GM19025 (cell line): Measurements from ENCODE around the gene ERVMER34-1.

Experiments used
- ATAC-seq: cut with Tn5 transposase; IDR thresholded peaks from one replicate; pipeline ENCODE4 v1.9.1; 2021; ENCODE audit warnings: mild to moderate bottlenecking, low read depth, moderate library complexity; ENCODE audit not compliant: unreplicated experiment

ERVMER34-1 gene

GRCh38 chr4:52750819-52751486, at the start of gene ERVMER34-1:
ERVMER34-1 (minus strand) TSS chr4:52751425; CDS start chr4:52745520, 5,905 bp downstream.
- no peak for ATAC-seq

- ATAC-seq, result no peak
Measured at GRCh38 chr4:52799813-52800212, 48.6 kb upstream of the ERVMER34-1 start.

- no peak for ATAC-seq
Measured at GRCh38 chr4:52795533-52795932, 44.3 kb upstream of the ERVMER34-1 start.

- no peak for ATAC-seq
Measured at GRCh38 chr4:52791936-52792335, 40.7 kb upstream of the ERVMER34-1 start.

- no peak for ATAC-seq
Measured at GRCh38 chr4:52789774-52790173, 38.5 kb upstream of the ERVMER34-1 start.

GRCh38 chr4:52788806-52789205, 37.6 kb upstream of the ERVMER34-1 start:
- no peak for ATAC-seq

GRCh38 chr4:52783069-52783468, 31.8 kb upstream of the ERVMER34-1 start:
- no peak for ATAC-seq

- no peak for ATAC-seq
Measured at GRCh38 chr4:52780617-52781354, 29.6 kb upstream of the ERVMER34-1 start.

GRCh38 chr4:52780206-52780605, 29.0 kb upstream of the ERVMER34-1 start:
- no peak for ATAC-seq

- no peak for ATAC-seq
Measured at GRCh38 chr4:52760256-52760655, 9.0 kb upstream of the ERVMER34-1 start.

- no peak for ATAC-seq
Measured at GRCh38 chr4:52755426-52755825, 4.2 kb upstream of the ERVMER34-1 start.

- no peak for ATAC-seq
Measured at GRCh38 chr4:52752936-52753335, 1.7 kb upstream of the ERVMER34-1 start.

- ATAC-seq, result no peak
Measured at GRCh38 chr4:52751487-52751911, 274 bp upstream of the ERVMER34-1 start.

GRCh38 chr4:52750213-52750612, 1.0 kb downstream of the ERVMER34-1 start:
- ATAC-seq, result no peak

GRCh38 chr4:52748432-52748831, 2.8 kb downstream of the ERVMER34-1 start:
- no peak for ATAC-seq

- ATAC-seq, result no peak
Measured at GRCh38 chr4:52744588-52744987, 6.6 kb downstream of the ERVMER34-1 start.

- no peak for ATAC-seq
Measured at GRCh38 chr4:52743444-52744019, 7.7 kb downstream of the ERVMER34-1 start.

GRCh38 chr4:52729586-52729985, 21.6 kb downstream of the ERVMER34-1 start:
- ATAC-seq, result no peak

GRCh38 chr4:52728691-52729240, 22.5 kb downstream of the ERVMER34-1 start:
- ATAC-seq, result no peak

- ATAC-seq, result no peak
Measured at GRCh38 chr4:52726826-52727580, 24.2 kb downstream of the ERVMER34-1 start.
